ENCODE data around the gene LEMD2. TPM values are rescaled to one million over a fixed set of nuclear protein-coding genes. Genes with fewer than 3 reads are reported as not detected.

LEMD2 gene
- total RNA-seq, 1 experiment from 2014 or later = 43.9 TPM

GRCh38 chr6:33801611-33802010 lies 12.7 kb upstream of the LEMD2 start:
- Histone ChIP-seq H3K9ac (ENCODE audit: low read length) (no peak overlapping the region), H3K4me2 (ENCODE audit: low read length) (no peak overlapping the region), H2AFZ (ENCODE audit: low read depth, low read length, poor library complexity, severe bottlenecking) (no peak overlapping the region), H3K27me3 (ENCODE audit: insufficient read depth, low read length) (peaks cover 13% of the 10 kb centered on the region; the same call in 1 of the 2 replicates), H3K79me2 (ENCODE audit: insufficient read depth, low read length) (no peaks in the 10 kb centered on the region), H3K36me3 (ENCODE audit: control insufficient read depth in 1 of 2, insufficient read depth in 2 of 2, low read length in 2 of 2) (no peaks in the 10 kb centered on the region), H3K4me1 (ENCODE audit: control insufficient read depth in 1 of 2, insufficient read depth in 2 of 2, low read length in 2 of 2) (no peaks in the 10 kb centered on the region), H3K4me3 (replicated peaks in 1 of 2; ENCODE audit: low read depth in 1 of 2, low read length in 2 of 2) (no peak overlapping the region), H3K27ac (ENCODE audit: low read depth, low read length) (no peak overlapping the region), H3K9me3 (ENCODE audit: control insufficient read depth in 1 of 2, insufficient read depth in 1 of 2, low read depth in 1 of 2, low read length in 2 of 2) (no peaks in the 10 kb centered on the region), H3K9me2 (ENCODE audit: insufficient read depth) (no peaks in the 10 kb centered on the region), H4K20me1 (ENCODE audit: insufficient read depth) (no peaks in the 10 kb centered on the region)
- ChIA-PET RAD21 (ENCODE audit: low non-redundant PET in 1 of 2, low total read pairs in 2 of 2, uncharacterized antibody in 2 of 2, unreplicated experiment in 2 of 2) (no interaction called here), CTCF (no interaction called here), POLR2A (no interaction called here)
- intact Hi-C loops (cut with micrococcal nuclease) = no loop called here
- TF ChIP-seq CEBPB (IDR thresholded peaks at IDR 0.05; ENCODE audit: low read depth) (no peak), FOSL1 (IDR thresholded peaks at IDR 0.05; ENCODE audit: low read depth) (no peak), SIN3A (IDR thresholded peaks at IDR 0.05; ENCODE audit: low read depth) (no peak)
- BruUV-seq (replicated peaks) = no TSS peak
- ATAC-seq = no peak
- no peak for DNase-seq (ENCODE audit: low read depth, low spot score)

GRCh38 chr6:33800248-33800969 lies 11.5 kb upstream of the LEMD2 start:
- Histone ChIP-seq H3K4me2 (ENCODE audit: low read length) (no peak overlapping the region), H3K9me3 (ENCODE audit: control insufficient read depth in 1 of 2, insufficient read depth in 1 of 2, low read depth in 1 of 2, low read length in 2 of 2) (no peaks in the 10 kb centered on the region), H3K4me1 (ENCODE audit: control insufficient read depth in 1 of 2, insufficient read depth in 2 of 2, low read length in 2 of 2) (no peaks in the 10 kb centered on the region; a peak in 1 of 4 replicates), H3K79me2 (ENCODE audit: insufficient read depth, low read length) (no peaks in the 10 kb centered on the region), H3K9me2 (ENCODE audit: insufficient read depth) (no peaks in the 10 kb centered on the region), H3K36me3 (ENCODE audit: control insufficient read depth in 1 of 2, insufficient read depth in 2 of 2, low read length in 2 of 2) (no peaks in the 10 kb centered on the region), H3K9ac (ENCODE audit: low read length) (no peak overlapping the region), H3K27me3 (ENCODE audit: insufficient read depth, low read length) (peaks cover 10% of the 10 kb centered on the region; the same call in 1 of the 2 replicates), H3K27ac (ENCODE audit: low read depth, low read length) (no peak overlapping the region), H2AFZ (ENCODE audit: low read depth, low read length, poor library complexity, severe bottlenecking) (no peak overlapping the region), H3K4me3 (replicated peaks in 1 of 2; ENCODE audit: low read depth in 1 of 2, low read length in 2 of 2) (no peak overlapping the region), H4K20me1 (ENCODE audit: insufficient read depth) (no peaks in the 10 kb centered on the region)
- no peak for ATAC-seq
- POLR2A ChIA-PET = no interaction called here
- intact Hi-C loops (cut with micrococcal nuclease) = no loop called here
- RAD21 ChIA-PET (ENCODE audit: low non-redundant PET in 1 of 2, low total read pairs in 2 of 2, uncharacterized antibody in 2 of 2, unreplicated experiment in 2 of 2) = no interaction called here
- no TSS peak for BruUV-seq (replicated peaks)
- DNase-seq (ENCODE audit: low read depth, low spot score) = no peak
- CTCF ChIA-PET = no interaction called here
- TF ChIP-seq ZNF274 (IDR thresholded peaks at IDR 0.05; ENCODE audit: low read depth, low read length) (no peak), ATF3 (IDR thresholded peaks at IDR 0.05) (no peak), SIN3A (IDR thresholded peaks at IDR 0.05; ENCODE audit: low read depth) (no peak), ZBTB33 (IDR thresholded peaks at IDR 0.05; ENCODE audit: extremely low read depth, insufficient replicate concordance, low read length) (no peak), ZFX (IDR thresholded peaks at IDR 0.05) (no peak), EGR1 (IDR thresholded peaks at IDR 0.05; ENCODE audit: low read depth) (no peak), RAD21 (IDR thresholded peaks at IDR 0.05; ENCODE audit: low read depth) (no peak), POLR2AphosphoS5 (IDR thresholded peaks at IDR 0.05; ENCODE audit: low read depth, low read length) (no peak), REST (IDR thresholded peaks at IDR 0.05; ENCODE audit: low read depth) (no peak), SRF (IDR thresholded peaks at IDR 0.05; ENCODE audit: low read depth) (no peak), POLR2A (IDR thresholded peaks at IDR 0.05; ENCODE audit: borderline replicate concordance, extremely low read depth, insufficient read depth, insufficient read length) (no peak), JUND (IDR thresholded peaks at IDR 0.05) (no peak), MAX (IDR thresholded peaks at IDR 0.05) (no peak), SP1 (IDR thresholded peaks at IDR 0.05; ENCODE audit: low read depth) (no peak), CBX3 (IDR thresholded peaks at IDR 0.05; ENCODE audit: low read depth) (no peak)
